HG02970 (cell line): ENCODE results near the gene FNDC11.

Experiments used
- ATAC-seq: cut with Tn5 transposase; IDR thresholded peaks from one replicate; pipeline ENCODE4 v1.9.1; 2021; ENCODE audit warnings: mild to moderate bottlenecking, moderate library complexity, moderate number of reproducible peaks; ENCODE audit not compliant: unreplicated experiment, low FRiP score

The FNDC11 gene

DNA sequence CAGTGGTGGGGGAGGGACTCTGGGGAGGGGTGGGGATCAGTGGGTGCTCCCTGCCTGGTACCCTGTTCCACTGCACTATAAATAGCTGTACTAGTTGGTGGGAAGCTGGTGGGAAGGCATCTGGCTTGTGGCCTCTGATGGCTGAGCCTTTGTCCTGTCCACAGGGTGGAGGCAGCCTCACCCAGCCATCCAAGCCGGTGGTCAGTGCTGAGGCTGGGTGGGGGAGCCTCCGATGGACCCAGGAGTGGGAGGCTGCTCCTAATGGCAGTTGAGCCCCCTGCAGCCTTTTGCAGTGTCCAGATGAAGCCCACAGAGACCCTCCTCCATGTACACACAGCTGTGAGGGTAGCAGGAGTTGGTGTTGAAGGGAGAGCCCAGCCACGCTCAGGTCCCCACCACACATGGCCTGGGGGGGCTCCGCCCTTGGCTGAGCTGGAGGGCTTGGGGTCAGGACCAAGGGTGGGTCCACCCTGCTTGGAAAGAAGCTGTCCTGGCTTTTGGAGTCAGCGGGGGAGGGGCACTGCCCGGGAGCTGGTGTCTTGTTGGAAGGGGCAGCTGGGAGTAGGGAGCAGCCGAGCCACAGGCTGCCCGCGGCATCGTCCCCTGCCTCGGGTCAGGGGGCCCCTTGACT is 30.9 kb upstream of the FNDC11 start:
- ATAC-seq: no peak

DNA sequence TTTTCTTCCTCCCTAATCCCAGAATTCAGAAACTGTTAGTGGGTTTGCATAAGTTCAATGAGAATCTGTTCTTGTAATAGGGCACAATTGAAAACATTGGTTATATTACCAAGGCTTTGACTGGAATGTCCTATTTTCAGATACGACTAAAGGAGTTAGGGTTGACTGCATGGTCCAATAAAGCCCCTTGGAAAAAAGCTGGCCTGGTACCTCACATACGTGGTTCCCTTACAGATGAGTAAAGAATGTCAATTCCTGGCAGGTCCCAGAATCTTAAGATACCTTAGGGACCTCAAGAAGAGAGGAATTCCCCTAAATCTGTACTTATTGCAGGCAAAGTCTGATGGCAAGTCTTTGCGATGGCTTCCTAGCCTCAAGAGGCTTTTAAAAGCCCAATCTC is 28.8 kb upstream of the FNDC11 start:
- ATAC-seq: no peak

DNA sequence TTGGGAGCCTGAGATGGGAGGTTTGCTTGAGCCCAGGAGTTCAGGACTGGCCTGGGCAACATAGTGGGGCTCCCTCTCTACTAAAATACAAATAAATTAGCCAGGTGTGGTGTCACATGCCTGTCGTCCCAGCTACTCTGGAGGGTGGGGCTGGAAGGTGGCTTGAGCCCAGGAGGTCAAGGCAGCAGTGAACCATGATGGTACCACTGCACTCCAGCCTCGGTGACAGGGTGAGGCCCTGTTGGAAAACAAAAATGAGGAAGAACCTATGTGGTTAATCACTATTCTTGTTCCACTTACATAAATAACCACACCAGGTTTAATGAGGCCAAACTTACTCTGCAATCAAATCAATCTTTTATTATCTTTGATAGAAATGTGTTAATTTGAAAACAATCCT is 28.0 kb upstream of the FNDC11 start:
- no peak for ATAC-seq

DNA sequence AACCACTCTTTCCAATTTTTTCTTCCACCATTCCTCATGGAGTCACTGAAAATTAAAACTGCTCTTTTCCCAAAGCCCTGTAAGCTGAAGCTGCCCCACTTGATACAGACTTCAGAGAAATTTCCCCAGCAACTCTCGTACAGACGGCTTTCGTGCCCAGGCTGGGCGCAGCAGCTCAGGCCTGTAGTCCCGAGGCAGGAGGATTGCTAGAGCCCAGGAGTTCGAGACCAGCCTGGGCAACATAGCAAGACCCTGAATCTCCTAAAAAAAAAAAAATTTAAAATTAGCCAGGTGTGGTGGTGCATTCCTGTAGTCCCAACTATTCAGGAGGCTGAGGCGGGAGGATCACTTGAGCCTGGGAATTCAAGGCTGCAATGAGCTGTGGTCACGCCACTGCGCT is 26.8 kb upstream of the FNDC11 start:
- no peak for ATAC-seq

DNA sequence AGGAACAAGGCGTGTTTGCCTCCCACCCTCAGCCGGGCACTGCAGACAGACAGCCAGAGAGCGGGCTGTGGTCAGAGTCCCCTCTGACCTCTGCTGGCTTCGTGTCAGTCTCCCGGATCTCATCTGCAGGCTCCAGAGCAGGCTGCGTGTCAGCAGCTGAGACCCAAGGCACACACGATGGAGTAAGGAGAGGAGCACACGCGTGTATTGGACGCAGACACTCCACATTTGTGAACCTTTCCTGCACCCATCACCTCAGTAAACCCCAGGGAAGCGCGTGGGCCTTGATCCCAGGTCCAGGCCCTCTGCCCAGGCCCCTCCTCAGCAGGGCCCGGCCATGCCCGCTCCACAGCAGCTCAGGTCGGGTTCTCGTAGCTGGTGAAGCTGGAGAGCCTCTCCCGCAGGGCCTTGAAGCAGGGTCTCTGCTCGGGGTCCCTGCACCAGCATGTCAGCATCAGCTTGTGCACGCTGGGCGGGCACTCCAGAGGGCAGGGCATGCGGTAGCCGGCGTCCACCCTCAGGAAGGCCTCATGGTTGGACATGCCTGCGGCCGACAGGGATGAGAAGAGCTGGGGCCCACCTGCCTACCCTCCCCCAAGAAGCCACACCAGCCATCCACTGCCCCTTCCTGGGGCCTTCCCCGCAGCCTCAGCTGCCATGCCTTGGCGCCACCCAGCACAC is 24.6 kb upstream of the FNDC11 start:
- ATAC-seq: no peak

DNA sequence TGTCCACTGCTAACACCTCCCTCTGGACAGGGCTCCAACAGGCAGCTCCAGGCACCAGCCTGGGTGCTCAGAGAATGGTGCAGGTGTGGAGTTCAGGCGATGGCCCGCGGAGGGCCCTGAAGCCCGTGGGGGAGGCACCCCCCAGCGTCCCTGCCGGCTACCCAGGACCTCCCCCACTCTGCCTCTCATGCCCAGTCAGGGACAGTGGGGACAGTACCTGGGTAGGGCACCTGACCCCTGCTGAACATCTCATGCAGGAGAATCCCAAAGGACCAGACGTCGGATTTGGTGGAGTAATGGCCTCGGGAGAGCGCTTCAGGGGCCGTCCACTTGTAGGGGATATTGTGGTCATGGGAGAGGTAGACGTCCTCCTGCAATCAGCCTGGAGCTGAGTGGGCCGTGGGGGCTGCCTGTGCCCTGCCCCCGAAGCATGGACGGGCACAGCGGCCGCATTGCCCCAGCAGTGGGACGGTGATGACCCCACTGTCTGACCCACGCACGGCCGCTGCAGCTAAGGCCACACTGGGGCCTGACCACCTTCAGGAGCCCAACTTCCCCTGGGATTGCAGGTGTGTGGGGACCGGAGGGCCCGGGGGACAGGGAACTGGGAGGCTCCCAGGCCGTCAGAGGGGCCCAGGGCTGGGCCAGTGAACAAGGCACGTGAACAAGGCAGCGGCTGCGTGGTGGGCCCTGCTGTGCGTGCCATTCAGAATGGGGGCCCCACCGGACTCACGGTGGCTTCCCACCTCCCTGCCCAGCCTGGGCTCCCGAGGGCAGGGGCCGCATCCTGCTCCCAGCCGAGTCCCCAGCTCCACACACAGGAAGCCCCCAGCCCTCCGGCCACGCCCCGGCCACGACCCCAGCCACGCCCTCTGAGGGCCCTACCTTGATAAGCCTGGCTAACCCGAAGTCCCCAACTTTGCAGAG is 23.8 kb upstream of the FNDC11 start:
- ATAC-seq: no peak

DNA sequence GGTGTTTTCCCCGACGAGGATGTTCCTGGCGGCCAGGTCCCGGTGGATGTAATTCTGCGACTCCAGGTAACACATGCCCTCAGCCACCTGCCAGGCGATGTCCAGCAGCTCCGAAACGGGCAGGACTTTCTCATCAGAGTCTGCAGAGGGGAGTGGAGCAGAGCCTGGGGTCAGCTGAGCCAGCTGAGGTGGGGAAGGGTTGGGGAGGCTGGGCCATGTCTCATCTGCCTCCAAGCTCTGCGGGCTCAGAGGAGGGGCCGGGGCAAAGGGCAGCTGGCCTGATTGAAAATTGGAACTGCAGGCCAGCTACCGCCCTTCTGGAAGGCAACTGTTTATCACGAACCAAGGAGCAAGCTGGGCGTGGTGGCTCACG is 23.2 kb upstream of the FNDC11 start:
- ATAC-seq: no peak

DNA sequence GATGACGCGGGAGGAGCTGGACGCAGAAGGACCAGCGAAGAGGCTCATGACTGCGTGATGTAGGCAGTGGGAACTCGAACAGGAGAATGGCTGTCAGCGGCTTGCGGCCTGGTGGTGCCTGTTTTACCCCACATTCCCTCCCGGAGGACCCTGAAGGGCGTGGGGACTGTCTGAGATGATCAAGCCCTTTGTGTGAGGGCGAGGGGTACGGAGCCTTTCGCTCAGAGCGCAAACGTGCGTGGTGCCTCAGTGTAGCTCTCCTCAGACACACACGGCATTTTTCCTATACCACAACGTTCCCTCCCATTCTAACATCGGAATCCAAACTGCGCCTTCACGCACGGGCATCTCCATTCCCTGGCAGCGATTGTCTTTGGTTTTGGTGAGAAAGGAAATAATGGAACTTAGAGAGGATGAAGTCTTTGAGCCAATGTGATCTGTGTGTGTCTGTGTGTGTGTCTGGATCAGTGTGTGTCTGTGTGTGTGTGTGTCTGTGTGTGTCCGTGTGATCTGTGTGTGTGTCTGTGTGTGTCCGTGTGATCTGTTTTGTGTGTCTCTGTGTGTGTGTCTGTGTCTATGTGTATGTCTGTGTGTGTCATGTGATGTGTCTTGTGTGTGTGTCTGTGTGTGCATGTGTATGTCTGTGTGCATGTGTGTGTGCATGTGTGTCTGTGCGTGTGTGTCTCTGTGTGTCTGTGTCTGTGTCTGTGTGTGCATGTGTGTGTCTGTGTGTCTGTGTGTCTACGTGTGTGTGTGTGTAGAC is 22.1 kb upstream of the FNDC11 start:
- ATAC-seq: no peak

DNA sequence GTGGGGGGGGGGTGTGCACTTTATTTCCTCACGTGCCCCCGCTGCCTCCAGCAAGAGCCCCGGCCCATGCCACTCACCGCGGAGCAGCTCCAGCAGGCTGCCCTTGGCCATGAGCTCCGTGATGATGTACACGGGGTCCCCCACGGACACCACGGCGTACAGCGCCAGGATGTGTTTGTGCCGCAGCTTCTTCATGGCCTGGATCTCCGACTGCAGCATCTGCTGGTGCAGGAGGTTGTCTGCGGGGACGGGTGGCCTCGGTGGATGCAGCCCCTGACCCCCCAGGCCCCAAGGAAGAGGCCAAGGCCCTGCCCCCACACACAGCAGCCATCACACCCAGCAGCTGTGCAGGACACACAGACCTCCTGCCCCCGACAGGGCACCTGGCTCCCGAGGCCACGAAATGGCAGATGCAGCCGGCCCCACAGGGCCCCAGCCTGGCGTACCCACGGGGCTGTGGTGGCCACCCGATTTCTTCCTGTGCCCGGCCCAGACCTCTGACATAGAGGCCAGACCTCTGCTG is 21.4 kb upstream of the FNDC11 start:
- ATAC-seq: no peak

DNA sequence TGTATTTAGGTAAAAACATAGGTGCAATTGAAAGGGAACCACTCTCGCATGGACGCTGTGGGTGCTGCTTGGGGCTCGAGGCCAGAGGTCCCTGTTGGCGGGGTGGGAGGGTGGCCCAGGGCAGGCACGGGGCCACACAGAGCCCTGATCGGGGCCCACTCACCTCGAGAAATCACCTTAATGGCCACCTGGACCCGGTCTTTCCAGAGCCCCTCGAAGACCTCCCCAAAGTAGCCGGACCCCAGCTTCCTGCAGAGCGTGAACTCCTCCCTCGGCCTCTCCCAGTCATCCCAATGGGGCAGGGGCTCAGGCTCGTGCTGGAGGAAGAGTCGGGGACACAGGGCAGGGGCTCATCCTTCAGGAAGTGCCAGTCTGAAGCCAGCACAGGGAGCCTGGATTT is 20.6 kb upstream of the FNDC11 start:
- ATAC-seq: no peak

DNA sequence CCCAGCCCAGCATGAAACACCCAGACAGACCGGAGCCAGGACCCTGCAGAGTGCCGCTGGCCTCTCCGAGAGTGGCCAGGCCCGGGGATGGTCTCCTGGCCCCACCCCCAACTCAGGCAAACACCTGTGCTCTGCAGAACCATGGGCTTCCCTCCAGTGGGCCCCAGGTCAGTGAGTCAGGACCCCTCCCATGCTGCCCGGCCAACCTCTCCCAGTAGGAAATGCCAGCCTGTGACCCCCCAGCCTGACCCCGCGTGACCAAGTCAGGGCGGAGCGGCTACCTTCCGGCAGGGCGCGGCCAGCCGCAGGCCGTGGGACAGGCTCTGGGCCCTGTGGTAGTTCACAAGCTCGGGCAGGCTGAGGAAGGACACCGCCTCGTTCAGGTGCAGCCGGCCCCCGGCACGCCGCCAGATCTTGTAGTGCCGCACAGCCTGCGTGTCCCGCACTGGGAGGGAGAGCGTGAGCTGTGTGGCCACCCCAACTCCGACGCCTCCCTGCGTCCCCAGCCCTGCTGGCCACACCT is 20.0 kb upstream of the FNDC11 start:
- ATAC-seq: no peak

DNA sequence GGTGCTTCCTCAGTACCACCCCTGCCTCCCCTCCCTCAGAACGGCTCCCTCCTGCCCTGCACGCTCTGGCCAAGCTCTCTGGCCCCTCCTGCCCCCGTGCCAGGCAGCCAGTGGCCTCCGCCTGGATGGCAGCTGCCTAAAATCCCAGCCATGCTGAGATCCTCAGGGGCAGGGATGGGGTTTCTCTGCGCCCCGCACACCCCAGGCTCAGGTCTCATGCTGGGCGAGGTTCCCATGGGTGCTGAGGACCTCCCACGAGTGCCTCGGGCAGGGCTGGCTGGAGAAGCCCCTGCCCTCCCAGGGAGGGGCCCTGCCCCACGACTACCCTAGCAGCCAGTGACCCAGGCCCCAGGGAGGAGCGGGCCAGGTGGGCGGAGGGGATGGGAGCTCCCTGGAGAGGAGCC is 19.5 kb upstream of the FNDC11 start:
- ATAC-seq: no peak

DNA sequence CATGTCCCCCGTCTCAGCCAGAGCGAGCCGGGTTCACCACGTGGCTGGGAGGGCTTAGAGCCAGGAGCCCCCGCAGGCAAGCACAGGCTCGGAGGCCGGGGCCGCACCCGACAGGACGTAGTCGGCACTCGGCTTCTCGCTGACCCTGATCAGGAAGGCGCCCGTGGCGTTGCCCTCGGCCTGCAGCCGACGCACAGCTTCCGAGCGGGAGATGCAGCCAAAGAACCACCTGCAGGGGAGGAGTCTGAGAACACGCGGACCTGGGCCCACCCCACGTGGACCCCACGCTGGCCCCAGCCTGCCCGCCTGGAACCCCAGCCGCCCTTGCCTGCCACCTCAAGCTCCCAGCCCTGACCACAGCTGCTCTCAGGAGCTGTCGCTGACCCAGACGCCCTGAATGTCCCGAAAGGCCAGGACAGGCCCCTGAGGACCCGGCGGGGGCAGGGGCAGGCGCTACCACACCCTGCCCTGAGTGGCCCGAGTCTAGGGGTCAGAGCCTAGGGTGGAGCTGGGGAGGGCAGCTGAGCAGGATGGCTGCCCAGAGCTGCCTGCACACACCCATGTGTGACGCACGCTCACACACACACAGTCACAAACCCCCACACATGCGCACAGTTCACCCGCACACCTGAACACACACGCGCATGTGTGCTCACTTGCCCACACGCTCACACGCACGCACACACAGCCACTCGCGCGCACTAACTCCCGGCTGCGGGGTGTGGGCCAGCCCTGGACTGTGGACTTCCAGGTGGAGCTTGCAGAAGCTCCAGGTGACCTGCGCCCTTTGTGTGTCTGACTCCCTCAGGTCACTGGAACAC is 18.9 kb upstream of the FNDC11 start:
- ATAC-seq: no peak

DNA sequence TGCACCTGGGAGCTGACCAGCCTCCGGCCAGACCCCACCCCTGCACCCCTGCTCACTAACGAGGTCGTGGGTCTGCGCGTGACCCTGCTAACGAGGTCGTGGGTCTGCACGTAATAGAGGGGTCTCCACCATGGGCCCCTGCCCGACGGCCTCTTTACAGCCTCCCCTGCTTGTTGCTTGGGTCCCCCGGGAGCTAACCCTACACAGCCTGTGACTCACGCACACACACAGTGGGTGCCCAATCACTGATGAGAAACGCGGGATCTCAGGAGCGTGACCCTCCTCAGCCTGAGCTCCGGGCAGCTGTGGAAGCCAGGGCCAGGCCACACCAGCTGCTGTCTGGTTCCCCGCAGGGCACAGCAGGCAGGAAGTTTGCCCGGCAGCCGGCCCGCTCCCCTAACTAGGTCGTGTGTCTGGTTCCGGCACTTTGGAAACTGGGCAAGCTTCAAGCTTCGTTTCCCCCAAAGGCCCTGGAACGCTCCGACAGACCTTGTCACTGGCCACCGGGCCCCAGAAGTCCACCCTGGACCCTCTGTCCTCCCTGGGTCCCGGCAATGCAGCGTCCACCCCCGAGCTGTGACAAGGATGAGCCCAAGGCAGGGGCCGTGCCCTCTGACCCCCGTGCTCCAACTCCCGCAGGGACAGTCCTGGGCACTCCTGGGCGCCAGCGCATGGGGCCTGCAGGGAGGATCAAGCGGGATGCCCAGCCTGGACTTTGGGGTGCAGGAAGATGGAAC is 17.6 kb upstream of the FNDC11 start:
- ATAC-seq: no peak

DNA sequence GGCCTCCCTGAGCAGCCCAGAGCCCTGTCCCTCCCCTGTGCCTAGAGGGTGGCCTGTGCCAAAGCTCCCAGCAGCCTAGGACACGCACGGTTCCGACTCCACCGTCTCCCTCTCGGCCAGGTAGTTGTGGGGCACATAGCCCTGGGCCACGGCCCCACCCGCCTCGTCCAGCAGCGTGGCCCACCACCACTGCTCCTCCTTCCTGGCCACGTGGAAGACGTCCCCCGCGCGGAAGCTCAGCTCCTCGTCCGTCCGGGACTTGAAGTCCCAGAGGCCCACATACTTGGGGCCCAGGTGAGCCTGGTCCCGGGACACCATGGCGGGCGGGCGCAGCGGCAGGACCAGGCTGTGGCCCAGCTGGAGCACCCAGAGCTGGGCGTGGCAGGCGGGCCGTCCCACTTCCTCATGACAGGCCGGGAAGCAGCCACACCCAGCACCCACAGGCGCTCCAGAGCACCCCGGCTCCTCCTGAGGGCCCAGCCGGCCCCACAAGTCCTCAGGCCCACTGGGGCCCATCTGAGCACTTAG is 16.9 kb upstream of the FNDC11 start, which contains the start of gene PTK6:
PTK6 (minus strand) TSS at position 380 of the 528 bp plus-strand sequence; CDS start at position 318, 62 bp downstream.
- peak; percentile 13 for ATAC-seq

DNA sequence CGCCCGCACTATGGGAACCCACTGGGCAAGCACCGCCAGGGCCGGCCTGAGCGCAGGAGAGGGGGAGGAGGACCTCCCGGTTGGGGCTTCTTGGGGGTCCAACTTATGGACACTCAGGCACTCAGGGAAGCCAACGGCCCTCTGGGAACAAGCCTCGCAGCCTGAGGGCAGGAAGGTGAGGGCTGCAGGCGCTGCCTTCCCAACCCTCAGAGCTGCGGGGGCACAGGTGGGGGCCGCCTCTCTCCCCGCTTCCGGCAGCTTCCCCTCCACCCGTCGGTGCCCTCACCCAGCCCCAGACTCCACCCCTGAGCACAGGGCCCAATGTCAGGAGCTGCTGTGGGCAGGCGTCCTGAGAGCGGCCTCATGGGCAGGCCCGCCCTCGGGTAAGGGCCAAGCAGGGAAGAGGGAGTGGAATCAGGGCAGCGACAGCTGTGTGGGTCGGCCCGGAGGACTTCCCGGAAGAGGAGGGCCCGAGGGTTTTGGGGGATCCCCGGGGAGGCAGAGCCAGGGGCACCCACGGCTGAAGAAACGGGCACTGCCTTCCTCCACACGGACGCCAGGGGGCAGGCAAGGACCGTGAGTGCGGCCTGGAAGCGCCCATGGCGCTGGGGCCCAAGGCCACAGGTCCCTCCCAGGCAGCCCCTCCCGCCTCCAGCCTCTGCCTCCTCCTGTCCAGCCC is 16.3 kb upstream of the FNDC11 start:
- ATAC-seq: peak; percentile 83

DNA sequence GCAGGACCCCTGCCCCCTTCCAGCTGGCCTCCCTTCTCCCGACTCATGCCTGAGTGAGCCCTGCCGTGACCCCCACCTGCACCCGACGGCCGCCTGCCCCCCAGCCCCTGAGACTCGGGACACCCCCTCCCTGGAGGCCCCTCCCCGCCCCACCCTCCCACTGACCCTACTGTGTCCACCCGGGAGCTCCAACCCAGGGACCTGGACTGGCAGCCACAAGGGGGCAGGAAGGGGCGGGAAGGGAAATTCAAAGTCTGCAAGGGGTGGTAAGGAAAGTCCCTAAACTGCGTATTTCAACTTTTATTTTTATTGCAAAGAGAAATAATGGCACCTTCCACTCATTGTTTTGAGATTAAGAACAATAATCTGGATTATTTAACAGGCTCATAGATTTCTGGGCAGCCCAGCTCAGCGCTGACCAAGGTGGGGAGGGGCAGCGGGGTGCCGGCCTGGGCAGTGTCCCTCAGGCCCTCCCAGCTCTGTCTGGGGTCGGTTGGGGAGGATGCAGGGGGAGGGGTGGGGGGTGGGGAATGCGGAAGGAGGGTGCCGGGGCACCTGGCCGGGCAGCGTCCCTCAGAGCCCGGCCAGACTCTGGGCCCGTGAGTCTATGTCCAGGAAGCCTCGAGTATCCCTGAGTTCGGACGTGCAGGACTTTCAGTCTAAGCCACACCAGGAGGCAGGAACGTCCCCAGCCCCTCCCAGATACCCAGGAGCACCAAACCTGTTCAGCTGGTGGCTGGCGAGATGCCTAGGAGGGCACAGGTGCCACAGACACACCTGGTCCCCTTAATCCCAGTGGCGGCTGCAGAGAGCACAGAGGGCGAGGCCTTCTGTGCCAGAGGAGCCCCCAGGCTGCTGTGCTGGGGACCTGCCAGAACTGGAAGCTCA is 15.5 kb upstream of the FNDC11 start:
- ATAC-seq: no peak
